ENCODE measurements around the gene GAB2.
"Not testable (repeated sequence)": the region's sequence is repeated elsewhere in the genome, so short reads cannot be mapped to it uniquely, and the experiment has no call there.

GAB2 gene

DNA sequence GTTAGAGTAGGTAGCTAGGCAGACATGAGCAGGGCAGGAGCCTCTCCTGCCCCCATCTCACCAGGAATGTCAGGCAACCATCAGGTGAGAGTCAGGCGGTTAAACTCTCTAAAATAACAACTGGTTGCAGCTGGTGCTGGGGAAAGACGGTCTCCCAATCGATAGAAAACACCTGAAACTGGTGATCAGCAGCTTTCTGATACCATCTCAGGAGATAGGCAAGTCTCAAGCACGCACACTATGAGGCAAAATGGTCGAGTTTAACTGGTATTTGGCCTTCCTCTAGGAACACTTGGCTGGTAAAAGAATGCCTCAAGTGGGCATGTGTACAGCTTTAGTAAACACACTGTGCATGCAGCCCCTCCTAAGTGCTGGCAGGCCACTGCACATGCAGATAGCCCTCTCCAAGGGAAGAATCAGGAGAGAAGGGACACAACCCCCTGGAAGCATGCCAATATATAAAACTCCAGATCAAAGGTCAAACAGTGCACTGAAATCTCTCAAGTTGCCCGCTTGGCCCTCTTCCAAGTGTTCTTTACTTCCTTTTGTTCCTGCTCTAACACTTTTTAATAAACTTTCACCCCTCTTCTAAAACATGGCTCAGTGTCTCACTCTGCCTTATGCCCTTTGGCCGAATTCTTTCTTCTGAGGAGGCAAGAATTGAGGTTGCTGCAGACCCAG is 140.2 kb downstream of the GAB2 start:
- DNase-seq (ENCODE audit: low read depth), result no peak

DNA sequence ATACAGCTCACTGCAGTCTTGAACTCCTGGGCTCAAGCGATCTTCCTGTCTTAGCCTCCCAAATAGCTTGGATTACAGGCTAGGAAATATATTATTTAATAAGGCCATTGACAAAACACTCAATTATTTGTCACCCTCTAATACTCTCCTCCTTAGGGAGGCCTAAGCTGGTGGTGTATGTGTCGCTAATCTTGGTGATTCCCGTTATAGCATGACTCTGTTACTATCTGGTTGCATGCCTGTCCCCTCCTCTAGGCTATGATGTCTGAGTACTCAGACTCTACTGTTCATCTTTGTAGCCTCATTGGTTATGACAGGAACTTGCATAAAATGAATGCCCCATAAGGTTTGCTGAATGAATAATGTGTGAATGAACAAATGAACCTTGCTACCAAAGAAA is 141.3 kb downstream of the GAB2 start:
- no peak for DNase-seq (ENCODE audit: low read depth)

DNA sequence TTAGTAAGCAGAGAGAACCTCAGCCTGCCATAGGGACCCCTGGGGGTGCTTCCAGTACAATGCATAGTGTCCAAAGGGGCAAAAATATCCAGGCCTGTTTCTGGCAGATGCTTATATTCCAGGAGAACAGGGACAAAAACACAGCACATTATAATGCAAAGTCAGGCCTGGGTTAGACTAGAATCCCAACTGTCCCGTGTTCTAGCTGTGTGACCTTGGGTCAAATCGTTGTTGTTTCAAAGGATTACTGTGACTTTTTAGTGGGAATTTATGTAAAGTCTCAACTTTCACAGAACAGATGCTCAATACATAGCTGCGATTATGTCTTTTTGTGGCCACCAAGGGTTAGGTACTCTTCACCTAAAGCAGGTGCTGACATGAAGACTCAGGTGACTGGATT is 142.9 kb downstream of the GAB2 start:
- DNase-seq (ENCODE audit: low read depth), result no peak

DNA sequence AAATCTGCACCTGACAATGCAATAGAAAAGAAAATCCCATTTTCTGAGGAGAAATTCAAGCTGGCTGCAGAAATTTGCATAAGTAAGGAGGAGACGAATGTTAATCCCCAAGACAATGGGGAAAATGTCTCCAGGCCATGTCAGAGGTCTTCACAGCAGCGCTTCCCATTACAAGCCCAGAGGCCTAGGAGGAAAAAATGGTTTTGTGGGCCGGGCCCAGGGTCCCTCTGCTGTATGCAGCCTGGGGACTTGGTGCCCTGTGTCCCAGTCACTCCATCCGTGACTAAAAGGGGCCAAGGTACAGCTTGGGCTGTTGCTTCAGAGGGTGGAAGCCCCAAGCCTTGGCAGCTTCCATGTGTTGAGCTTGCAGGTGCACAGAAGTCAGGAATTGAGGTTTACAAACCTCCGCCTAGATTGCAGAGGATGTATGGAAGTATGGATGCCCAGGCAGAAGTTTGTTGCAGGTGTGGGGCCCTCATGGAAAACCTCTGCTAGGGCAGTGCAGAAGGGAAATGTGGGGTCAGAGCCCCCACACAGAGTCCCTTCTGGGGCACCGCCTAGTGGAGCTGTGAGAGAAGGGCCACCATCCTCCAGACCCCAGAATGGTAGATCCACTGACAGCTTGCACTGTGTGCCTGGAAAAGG is 144.9 kb downstream of the GAB2 start:
- not testable (repeated sequence) for DNase-seq (ENCODE audit: low read depth)

DNA sequence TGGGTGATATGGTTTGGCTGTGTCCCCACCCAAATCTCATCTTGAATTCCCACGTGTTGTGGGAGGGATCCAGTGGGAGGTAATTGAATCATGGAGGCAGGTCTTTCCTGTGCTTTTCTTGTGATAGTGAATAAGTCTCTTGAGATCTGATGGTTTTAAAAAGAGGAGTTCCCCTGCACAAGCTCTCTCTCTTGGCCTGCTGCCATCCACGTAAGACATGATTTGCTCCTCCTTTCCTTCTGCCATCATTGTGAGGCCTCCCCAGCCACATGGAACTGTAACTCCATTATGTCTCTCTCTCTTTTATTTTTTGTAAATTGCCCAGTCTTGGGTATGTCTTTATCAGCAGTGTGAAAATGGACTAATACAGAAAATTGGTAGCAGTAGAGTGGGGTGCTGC is 145.8 kb downstream of the GAB2 start:
- not testable (repeated sequence) for DNase-seq (ENCODE audit: low read depth)

DNA sequence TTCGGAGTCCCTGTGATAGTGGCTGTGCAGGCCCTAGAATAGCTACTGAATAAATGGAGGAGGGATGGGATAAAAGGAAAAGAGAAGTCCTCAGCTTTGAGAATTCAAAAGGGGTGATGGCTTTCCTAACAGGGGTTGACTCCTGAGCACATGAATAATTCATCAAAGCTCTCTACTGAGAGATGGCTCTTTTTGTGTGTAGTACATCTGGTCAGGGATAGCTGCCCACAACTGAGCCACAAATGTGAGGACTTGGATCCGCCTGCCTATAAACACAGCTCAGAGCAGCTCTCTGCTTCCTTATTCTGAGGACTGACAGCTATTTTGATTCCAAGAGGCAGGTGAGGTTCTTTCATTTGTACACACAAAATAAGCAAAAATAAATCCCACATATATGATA is 146.6 kb downstream of the GAB2 start:
- DNase-seq (ENCODE audit: low read depth), result no peak

DNA sequence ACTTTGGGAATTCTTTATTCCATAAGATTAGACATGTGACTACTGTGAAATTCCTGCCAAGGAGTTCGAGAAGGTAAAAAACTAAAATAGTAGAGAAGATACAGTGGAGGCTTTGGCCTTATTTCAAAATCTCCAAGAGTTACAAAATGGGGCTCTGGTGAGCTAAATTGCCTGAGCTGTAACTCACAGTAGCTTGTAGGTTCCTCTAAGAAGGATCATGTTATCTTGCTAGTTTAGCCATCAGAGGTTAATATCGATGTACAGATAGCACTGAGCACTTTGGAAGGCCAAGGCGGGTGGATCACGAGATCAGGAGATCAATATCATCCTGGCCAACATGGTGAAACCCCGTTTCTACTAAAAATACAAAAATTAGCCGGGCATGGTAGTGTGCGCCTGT is 147.8 kb downstream of the GAB2 start:
- DNase-seq (ENCODE audit: low read depth), result no peak

DNA sequence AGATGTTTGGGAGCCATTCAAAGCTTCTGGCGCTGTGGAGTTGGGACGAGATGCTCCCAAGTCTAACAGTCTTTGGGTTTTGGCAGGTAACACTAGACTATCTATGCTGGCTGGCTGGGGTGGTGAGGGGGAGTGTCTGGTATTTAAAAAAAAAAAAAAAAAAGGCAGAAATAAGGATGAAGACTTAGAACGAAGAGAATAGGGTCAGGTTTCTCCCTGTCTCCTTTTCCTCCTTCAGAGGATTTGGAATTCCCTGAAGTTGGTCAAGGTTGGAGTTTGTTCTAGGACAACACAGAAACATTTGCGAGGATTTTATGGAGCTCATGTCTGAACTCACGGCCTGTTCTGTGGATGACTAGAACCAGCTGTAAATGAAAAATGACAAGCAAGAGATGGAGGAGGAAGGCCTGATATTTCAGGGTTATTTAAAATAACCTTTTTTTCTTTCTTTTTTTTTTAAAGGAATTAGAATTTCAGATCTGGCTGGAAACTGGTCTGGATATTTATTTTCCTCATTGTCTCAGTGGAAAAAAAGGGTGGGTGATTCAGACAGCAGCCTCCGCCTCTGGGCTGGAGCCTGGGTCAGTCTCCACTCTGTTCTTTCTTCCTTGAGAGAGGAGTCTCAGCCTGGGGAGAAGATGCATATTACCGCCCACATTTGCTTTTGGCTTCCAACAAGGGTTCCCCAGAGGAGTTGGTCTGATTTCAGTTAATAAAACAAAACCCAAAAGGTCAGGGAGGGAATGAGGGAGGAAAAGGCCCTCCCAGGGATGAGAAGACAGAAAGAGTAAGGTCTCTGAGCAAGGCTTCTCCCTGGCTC is 148.8 kb downstream of the GAB2 start:
- no peak for DNase-seq (ENCODE audit: low read depth)

DNA sequence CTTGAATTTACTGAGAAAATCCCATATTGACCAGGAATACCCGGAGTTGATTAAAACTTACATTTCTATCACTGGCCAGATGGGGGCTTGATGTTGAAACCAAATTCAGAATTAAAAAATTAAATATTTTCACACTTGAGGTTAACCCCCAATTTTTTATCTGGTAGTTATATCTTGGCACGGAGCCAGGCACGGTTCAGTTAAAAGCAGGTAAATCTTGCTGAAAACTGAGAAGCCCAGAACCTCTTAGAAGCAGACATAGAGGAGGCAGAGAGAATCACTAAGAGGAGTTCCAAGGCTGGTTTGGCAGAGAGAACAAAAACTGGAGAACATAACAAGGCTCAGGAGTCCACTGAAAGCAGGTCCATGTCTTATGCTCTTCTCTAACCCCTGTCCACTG is 151.2 kb downstream of the GAB2 start:
- no peak for DNase-seq (ENCODE audit: low read depth)

DNA sequence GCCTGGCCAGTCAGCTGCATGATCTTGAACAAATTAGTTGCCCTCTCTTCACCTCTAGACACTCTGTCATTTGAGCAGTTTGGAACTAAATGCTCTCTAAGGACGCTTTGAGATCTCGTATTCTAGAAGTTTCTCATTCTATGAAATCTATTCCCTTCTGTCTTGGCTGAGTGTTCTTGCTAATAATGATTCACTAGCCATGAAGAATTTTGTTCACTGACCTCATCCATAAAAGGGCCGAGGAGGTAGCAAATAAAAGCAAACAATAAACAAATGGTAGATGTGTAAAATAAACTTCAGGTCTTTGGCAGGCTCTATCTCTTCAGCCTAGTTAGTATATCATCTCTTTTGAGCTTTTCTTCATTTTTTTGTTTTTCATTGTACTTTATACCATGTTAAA is 152.3 kb downstream of the GAB2 start:
- DNase-seq (ENCODE audit: low read depth), result no peak

DNA sequence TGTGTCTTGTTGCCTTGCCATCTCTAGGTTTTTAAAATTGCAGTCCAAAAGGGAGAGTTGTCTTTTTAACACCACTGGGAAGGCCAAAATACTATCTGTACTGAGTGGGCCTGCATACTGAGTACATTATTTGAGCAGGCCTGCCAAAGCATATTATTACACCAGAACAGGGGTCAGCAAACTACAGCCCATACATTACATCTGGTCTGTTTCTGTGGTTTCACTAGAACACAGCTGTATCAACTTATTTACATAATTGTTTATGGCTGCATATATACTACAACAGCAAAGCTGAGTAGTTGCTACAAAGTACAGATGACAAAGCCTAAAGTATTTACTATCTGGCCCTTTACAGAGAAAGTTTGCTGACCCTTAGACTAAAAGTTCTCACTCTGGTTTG is 154.9 kb downstream of the GAB2 start:
- no peak for DNase-seq (ENCODE audit: low read depth)

DNA sequence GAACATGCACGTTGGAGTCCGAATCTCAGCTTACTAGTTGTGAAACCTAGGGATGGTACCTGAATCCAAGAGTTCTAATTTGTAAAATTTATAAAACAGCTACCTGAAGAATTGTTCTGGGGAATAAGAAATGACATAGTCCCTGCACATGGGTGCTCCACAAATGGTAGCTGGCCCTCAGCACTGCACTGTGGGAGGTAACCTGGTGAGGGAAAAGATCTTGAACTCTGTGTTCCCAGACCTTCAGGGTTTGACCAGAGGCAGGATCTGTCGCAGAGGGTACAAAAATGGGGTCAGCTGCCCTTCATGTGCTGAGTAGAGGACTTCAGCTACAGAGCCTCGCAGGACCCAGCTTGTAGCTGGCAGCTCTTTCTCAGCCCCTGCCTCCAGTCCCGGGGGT is 155.4 kb downstream of the GAB2 start:
- DNase-seq (ENCODE audit: low read depth), result no peak

DNA sequence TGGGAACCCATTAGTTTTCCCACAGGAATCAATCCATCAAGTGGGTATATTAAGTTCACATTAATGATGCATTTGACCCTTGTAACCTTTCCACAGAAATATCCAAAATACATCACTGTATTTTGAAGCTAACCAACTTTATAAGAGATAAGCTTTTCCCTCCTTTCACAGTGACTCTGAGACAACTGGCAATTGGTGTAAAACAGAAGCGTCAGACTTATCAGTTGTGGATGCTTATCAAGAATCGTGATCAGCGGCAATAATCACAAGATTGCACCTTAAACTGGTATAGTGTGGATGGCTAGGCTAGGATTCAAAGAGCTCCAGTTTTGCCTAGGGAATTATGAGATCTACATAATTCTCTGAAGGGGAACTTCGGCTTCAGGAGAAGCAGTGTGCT is 155.8 kb downstream of the GAB2 start:
- DNase-seq (ENCODE audit: low read depth), result no peak

DNA sequence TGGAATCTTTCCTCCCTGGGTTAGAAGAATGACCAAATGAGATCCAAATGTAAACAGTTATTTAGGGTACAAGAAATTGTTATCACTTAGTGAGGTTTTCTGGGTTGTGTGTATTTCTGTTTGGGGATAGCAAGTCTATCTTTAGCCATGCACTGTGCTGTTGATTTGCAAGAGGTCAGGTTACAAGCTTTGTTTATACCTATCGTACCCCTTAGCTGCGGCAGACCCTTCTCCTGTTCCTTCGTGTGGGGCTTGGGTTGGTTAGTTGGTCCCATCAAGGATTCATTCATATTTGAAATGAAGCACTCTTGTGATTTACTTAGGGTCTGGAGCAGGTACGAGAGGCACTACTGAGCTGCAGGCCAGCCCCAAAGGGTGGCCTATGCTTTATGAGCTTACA is 156.3 kb downstream of the GAB2 start:
- no peak for DNase-seq (ENCODE audit: low read depth)

DNA sequence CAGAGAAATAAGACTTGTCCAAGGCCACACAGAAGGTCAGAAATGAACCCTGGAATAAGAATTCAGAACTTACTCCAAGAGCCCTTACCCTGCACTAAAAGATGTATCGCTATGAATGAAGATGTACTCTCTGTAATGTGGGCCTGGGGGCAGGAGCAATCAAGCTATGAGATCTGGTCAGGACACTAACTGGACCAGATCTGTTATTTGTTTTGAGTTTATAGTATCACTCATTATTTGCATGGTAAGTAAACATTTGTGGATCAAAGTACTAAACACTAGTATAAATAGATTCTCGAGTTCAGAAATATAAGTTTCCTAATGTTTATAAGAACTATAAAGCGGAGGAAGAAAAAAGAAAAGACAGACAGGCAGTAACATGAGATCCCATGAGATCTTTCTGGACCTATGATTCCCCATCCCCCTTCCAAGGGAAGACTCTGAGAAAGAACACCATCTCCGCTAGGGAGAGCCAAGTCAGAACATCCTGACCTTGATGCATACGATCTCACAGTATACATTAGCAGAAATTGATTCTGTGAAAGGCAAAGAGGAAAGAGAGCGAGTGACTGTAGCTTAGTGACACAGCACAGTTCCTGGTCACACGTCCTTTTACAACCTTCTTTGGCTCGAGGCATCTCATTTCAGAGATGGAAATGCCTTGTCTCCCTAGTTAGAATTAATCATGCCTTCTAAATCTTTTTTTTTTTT is 157.7 kb downstream of the GAB2 start:
- DNase-seq (ENCODE audit: low read depth), result no peak

DNA sequence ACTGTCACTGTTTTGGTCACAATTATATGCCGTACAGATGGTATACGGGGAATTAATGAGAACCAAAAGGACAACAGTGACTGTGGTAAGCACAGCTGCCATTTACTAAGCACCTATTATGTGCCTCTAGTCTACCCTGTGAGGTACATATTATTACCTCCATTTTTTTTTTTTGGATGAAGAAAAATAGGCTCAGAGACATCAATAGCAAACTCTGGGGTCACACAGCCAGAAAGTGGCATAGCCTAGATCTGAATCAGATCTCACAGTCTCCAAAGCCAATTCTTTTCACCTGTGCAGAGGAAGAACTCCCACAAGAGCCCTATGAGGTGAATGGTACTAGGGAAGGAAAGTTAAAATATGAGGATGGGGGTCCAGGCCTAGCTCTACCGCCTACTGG is 160.0 kb downstream of the GAB2 start:
- no peak for DNase-seq (ENCODE audit: low read depth)

DNA sequence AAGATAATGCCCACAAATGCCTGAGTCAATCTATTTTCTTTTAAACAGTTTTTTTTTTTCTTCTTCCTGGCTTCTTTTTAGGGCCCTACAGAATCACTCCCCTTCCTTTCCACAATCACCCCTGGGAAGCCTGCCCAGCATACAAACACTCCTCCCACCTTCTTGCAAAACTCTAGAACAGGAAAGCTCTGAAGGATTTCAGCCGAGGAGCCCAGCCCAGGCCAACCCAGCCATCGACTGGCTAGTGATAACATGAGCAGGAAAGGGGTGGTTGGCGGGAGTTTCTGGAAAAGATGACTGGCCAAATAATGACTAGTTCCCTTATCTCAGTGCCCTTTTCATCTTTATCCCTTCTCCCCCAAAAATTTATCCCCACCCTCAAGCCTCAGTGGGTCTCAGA is 160.7 kb downstream of the GAB2 start:
- DNase-seq (ENCODE audit: low read depth), result no peak

DNA sequence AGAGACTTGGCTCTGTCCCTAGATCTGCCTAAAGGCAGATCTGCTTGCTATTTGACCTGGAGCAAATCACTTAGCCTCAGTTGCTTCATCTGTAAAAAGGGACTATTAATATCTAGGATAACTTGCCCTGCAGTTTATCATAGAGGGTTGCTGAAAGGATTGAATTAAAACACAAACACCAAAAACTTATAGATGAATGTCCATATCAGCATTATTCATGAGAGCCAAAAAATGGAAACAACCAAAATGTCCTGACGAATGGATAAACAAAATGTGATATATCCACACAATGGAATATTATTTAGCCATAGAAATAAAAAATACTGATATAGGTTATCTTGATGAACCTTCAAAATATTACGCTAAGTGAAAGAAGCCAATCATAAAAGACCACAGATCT is 161.7 kb downstream of the GAB2 start:
- DNase-seq (ENCODE audit: low read depth), result no peak

DNA sequence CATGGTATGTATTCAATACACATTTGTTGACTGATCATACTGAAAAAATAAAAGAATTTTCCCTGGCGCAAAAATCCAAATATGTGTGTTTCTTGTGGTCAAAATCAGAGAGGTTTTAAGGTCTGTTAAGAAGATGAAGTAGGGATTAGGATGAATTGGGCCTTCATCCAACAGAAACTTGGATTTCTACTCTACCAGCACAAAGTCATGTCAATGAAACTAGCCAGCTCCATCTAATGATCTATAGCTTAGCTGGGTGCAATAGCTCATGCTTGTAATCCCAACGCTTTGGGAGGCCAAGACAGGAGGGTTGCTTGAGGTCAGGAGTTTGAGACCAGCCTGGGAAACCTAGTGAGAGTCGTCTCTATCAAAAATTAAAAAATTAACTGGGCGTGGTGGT is 163.4 kb downstream of the GAB2 start:
- no peak for DNase-seq (ENCODE audit: low read depth)

DNA sequence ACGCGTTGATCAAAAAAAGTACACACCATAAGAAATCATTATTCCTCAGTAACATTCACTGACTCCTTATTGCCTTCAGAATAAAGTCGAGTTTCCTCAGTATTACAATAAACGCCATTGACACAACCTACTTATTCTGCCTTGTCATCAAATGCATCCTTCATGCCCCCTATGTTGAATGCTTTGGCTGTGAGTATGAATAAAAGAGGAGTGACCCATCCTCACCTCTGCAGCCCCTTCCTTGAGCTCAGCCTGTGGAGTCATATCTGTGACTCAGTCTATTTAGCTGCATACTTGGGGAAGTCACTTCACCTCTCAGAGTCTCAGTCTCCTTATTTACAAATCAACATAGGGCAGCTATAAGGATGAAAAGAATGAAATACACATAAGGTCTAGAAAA is 163.8 kb downstream of the GAB2 start:
- no peak for DNase-seq (ENCODE audit: low read depth)

DNA sequence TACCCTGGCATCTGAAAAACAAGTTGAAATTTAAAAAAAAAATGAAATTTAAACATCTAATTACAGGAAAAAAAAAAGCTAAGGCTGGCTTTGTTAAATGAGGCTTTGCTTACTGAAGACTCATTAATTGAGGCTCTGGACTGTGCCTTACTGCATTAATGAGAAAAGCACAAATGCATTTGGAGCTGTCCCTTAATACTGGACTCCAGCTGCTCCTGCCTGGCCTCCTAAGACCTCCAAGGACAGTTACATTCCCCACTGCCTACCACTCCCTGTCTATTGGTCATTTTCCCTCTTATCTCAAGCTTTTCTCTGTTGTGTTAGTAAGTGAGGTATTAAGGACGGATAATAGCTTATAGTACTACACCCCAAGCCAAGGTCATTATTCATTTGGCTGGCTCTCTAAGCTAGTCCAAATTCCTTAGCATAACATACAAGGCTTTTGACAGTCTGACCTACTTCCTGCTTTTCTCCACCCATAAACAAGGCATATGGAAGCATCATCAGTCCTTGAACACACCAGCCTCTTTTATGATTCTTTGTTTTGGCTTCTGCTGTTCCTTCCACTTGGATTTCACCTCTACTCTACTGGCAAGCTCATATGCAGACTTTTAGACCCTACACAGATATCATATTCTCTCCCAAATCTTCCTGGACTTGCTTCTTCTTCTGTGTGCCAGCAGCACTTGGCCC is 166.4 kb downstream of the GAB2 start:
- no peak for DNase-seq (ENCODE audit: low read depth)

DNA sequence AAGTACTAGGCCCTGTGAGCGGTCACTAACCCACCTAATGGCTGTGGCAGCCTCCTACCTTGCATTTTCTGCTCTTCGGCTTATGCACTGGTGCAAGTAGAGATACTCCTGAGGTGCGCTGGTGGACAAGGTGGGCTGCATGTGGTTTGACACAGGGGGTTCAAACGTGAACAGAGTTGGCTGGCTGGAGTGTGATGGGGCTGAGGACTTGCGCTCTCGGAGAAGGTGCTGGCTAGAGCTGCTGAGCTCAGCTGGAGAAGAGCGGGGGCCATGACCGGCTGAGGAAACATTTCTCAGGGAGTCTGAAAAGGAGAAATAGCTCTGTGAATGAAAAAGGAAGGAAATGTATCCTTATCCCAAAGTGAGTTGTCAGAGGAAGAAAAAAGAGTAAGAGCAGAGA is 167.5 kb downstream of the GAB2 start:
- DNase-seq (ENCODE audit: low read depth), result no peak
